ENCODE measurements around the gene NEGR1. TPM values are rescaled to one million over a fixed set of nuclear protein-coding genes. Genes with fewer than 3 reads are reported as not detected.

Gene NEGR1
- total and polyA plus RNA-seq, 2 donors (not counting 3 experiments of a cell fraction or from before 2014, with no cell fraction given) = 6.8 to 21.8 TPM

- ChIA-PET POLR2A (no interaction called here), CTCF (interaction anchor here (1.1 kb wide), 1 partner anchor 9 kb away, joined by 3 read pairs; no protein-coding TSS in a partner anchor)
- H3K79me2 ChIP-seq (ENCODE audit: control insufficient read depth, insufficient read depth, low read length) = no peaks in the 10 kb centered on the region
- no peak overlapping the region for H3K9ac ChIP-seq (replicated peaks; ENCODE audit: extremely low read depth, insufficient read depth, low read length)
- H2AFZ ChIP-seq (ENCODE audit: low read depth, low read length) = no peak overlapping the region
- H3K9me1 ChIP-seq (replicated peaks; ENCODE audit: control insufficient read depth, extremely low read depth, insufficient read depth, low read length) = peaks cover 2% of the 10 kb centered on the region
- H3K36me3 ChIP-seq (ENCODE audit: control insufficient read depth in 2 of 2, extremely low read depth in 1 of 2, insufficient read depth in 2 of 2, low read length in 2 of 2) = no peaks in the 10 kb centered on the region
- H3K4me2 ChIP-seq (ENCODE audit: insufficient read depth, low read length) = no peak overlapping the region
- H3K4me1 ChIP-seq (ENCODE audit: control insufficient read depth, extremely low read depth, insufficient read depth, low read length) = no peaks in the 10 kb centered on the region
- H3K9me3 ChIP-seq (replicated peaks; ENCODE audit: control insufficient read depth, insufficient read depth, low read length) = no peaks in the 10 kb centered on the region
- H3K27me3 ChIP-seq (ENCODE audit: control insufficient read depth in 2 of 2, insufficient read depth in 2 of 2, low read length in 2 of 2) = no peaks in the 10 kb centered on the region
- intact Hi-C loops (cut with micrococcal nuclease) (no loop called here), dilution Hi-C loops (cut with MboI; ENCODE audit: extremely low pct_ligation_motif_present, low sequenced_read_pairs) (no loop called here)
- no peak for DNase-seq (ENCODE audit: low read depth, low spot score)
- BruUV-seq (replicated peaks) = no TSS peak
- FAIRE-seq = no peak
- TF ChIP-seq MAX (IDR thresholded peaks at IDR 0.05; ENCODE audit: insufficient read depth, insufficient read length) = no peak
- TF ChIP-seq POLR2A (IDR thresholded peaks at IDR 0.05; ENCODE audit: low read depth, low read length) = no peak
- TF ChIP-seq FOS (IDR thresholded peaks at IDR 0.05; ENCODE audit: borderline replicate concordance, insufficient read depth, low read length) = no peak
- TF ChIP-seq CTCF (IDR thresholded peaks at IDR 0.05; ENCODE audit: extremely low read depth in 1 of 2, insufficient read depth in 1 of 2, low read depth in 1 of 2, low read length in 2 of 2) = no peak
- no peak for TF ChIP-seq POLR2AphosphoS5 (IDR thresholded peaks at IDR 0.05; ENCODE audit: insufficient read depth, low read depth, low read length)
- no peak for TF ChIP-seq EZH2 (IDR thresholded peaks at IDR 0.05; ENCODE audit: borderline replicate concordance, low read depth, low read length, severe bottlenecking)
- H3K4me3 ChIP-seq (replicated peaks in 1 of 3; ENCODE audit: insufficient read depth in 1 of 3, low read depth in 1 of 3, low read length in 3 of 3) = no peak overlapping the region
- H3K27ac ChIP-seq (ENCODE audit: insufficient read depth, low read depth, low read length) = no peak overlapping the region
- no peaks in the 10 kb centered on the region for H4K20me1 ChIP-seq (replicated peaks; ENCODE audit: control insufficient read depth, extremely low read depth, insufficient read depth, low read length)
Observed at GRCh38 chr1:71738256-71738655, 544.1 kb downstream of the NEGR1 start.
